ENCODE results near the gene REXO2. TPM values are rescaled to one million over a fixed set of nuclear protein-coding genes. Genes with fewer than 3 reads are reported as not detected.

Gene REXO2
- total and polyA plus RNA-seq, 2 of the 8 experiments (the other 6 are each of a cell fraction or from before 2014, with no cell fraction given): 111 to 114 TPM

DNA sequence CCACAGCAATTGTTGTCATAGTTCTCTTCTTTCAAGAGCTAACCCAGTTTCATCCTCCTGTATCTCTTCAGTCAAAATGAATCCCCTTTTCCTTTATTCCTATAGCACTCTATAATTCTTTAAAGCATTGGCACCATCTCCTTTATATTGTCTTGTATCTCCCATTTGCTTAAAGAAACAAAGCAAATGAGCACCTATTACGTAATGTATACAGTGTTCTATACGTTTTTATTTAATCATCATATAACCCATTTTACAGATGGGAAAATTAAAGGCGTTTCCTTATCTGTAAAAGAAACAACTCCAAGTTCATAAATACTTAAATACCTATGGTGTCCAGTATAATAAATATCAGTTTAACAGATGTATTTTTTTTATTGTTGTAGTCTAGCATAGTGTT lies 6.4 kb upstream of the REXO2 start:
- Histone ChIP-seq H3K23ac (ENCODE audit: insufficient read length) (no peak overlapping the region), H3K4ac (replicated peaks; ENCODE audit: insufficient read length, low read depth, low read length) (no peak overlapping the region), H2BK5ac (ENCODE audit: low read depth, low read length) (no peak overlapping the region), H4K91ac (replicated peaks; ENCODE audit: insufficient read length, low read length) (no peak overlapping the region), H2BK20ac (ENCODE audit: low read length) (no peak overlapping the region), H3K79me2 (ENCODE audit: control insufficient read depth in 1 of 2, insufficient read depth in 2 of 2, low read length in 2 of 2) (no peaks in the 10 kb centered on the region), H3K27ac (ENCODE audit: low read depth, low read length) (no peak overlapping the region), H4K20me1 (replicated peaks in 1 of 2; ENCODE audit: control insufficient read depth in 1 of 2, insufficient read depth in 2 of 2, low read length in 2 of 2) (no peaks in the 10 kb centered on the region), H2BK120ac (replicated peaks; ENCODE audit: low read depth, low read length) (no peak overlapping the region), H2AK5ac (ENCODE audit: low read depth, low read length) (no peak overlapping the region), H3K4me2 (ENCODE audit: insufficient read depth in 1 of 2, low read depth in 2 of 2, low read length in 2 of 2) (no peak overlapping the region), H3K56ac (replicated peaks; ENCODE audit: insufficient read length, low read depth, low read length) (no peak overlapping the region), H3K79me1 (ENCODE audit: low read depth, low read length) (no peaks in the 10 kb centered on the region), H3K27me3 (replicated peaks in 1 of 4; ENCODE audit: control insufficient read depth in 3 of 4, extremely low read depth in 1 of 4, insufficient read depth in 3 of 4, low read length in 3 of 4) (no peaks in the 10 kb centered on the region), H2AFZ (ENCODE audit: low read length) (no peak overlapping the region), H3K14ac (ENCODE audit: insufficient read length) (no peak overlapping the region), H2BK12ac (ENCODE audit: low read depth, low read length) (no peak overlapping the region), H3K18ac (ENCODE audit: extremely low read depth, low read length) (no peak overlapping the region), H3K23me2 (ENCODE audit: low read depth, low read length) (no peaks in the 10 kb centered on the region), H4K8ac (ENCODE audit: extremely low read depth, insufficient read depth, low read length) (no peak overlapping the region), H4K5ac (ENCODE audit: insufficient read length, low read depth, low read length) (no peak overlapping the region), H3K36me3 (ENCODE audit: control insufficient read depth in 2 of 4, insufficient read depth in 4 of 4, low read length in 3 of 4) (no peaks in the 10 kb centered on the region; a peak in 1 of 8 replicates), H2BK15ac (ENCODE audit: low read length) (no peak overlapping the region), H3K4me3 (ENCODE audit: extremely low read depth in 1 of 4, insufficient read depth in 2 of 4, low read depth in 3 of 4, low read length in 4 of 4) (no peak overlapping the region), H3K9ac (replicated peaks in 1 of 4; ENCODE audit: extremely low read depth in 1 of 4, low read depth in 3 of 4, low read length in 3 of 4) (no peak overlapping the region), H3K9me3 (ENCODE audit: insufficient read depth in 2 of 2, low read depth in 1 of 2, low read length in 1 of 2) (no peaks in the 10 kb centered on the region), H3K4me1 (replicated peaks in 1 of 4; ENCODE audit: control insufficient read depth in 3 of 4, insufficient read depth in 4 of 4, low read length in 3 of 4) (peaks cover 0 to 3% (median 0%) of the 10 kb centered on the region in 4 experiments; a peak in 1 of 7 replicates)
- POLR2A ChIA-PET (ENCODE audit: partially characterized antibody): no interaction called here
- 98% methylated on average over 3 of the region's 3 CpGs; no CpG with 5 or more reads in 1 of the 2 experiments for WGBS, 2 experiments (ENCODE audit: extremely low coverage in 1 of 2, insufficient coverage in 1 of 2, insufficient read length in 1 of 2, insufficient replicate concordance in 2 of 2, low coverage in 1 of 2, low lambda C conversion rate in 2 of 2, missing lambda C conversion rate in 1 of 2)
- TF ChIP-seq RBBP5 (IDR thresholded peaks at IDR 0.05; ENCODE audit: borderline replicate concordance, low read depth, low read length): no peak
- TF ChIP-seq KDM5A (IDR thresholded peaks at IDR 0.05; ENCODE audit: low read length): no peak
- no peak for TF ChIP-seq EGR1 (IDR thresholded peaks at IDR 0.05; ENCODE audit: borderline replicate concordance, low read depth, low read length)
- TF ChIP-seq NANOG (IDR thresholded peaks at IDR 0.05; ENCODE audit: insufficient read depth, low read depth, low read length, poor library complexity, severe bottlenecking): no peak
- no peak for TF ChIP-seq CBX5 (IDR thresholded peaks at IDR 0.05; ENCODE audit: low read depth, low read length)
- no peak for TF ChIP-seq KDM4A (IDR thresholded peaks at IDR 0.05; ENCODE audit: low read depth, low read length, severe bottlenecking)
- no peak for TF ChIP-seq CTBP2 (IDR thresholded peaks at IDR 0.05; ENCODE audit: borderline replicate concordance, insufficient read depth, insufficient read length, low read length)
- TF ChIP-seq RAD21 (IDR thresholded peaks at IDR 0.05 in 1 of 2, conservative IDR thresholded peaks at IDR 0.05 in 1 of 2; ENCODE audit: low read depth in 2 of 2, low read length in 2 of 2): no peak
- TF ChIP-seq TAF7 (optimal IDR thresholded peaks at IDR 0.05; ENCODE audit: borderline replicate concordance, low read depth, low read length): no peak
- no peak for TF ChIP-seq RNF2 (IDR thresholded peaks at IDR 0.05; ENCODE audit: borderline replicate concordance, low read depth, low read length, missing control alignments, poor library complexity, severe bottlenecking)
- TF ChIP-seq, protein P1, sequence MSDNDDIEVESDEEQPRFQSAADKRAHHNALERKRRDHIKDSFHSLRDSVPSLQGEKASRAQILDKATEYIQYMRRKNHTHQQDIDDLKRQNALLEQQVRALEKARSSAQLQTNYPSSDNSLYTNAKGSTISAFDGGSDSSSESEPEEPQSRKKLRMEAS (IDR thresholded peaks at IDR 0.05): no peak
- CTCF ChIA-PET (ENCODE audit: partially characterized antibody): no interaction called here
- DNase-seq (ENCODE audit: low read depth in 1 of 2, low spot score in 2 of 2) (no peak), FAIRE-seq (no peak)

Data from H1 (cell line).